GM21619 (cell line): ENCODE data around the gene TPM1.

Experiments
- ATAC-seq: cut with Tn5 transposase; IDR thresholded peaks from one replicate; pipeline ENCODE4 v1.9.1; 2021; ENCODE audit not compliant: unreplicated experiment

The TPM1 gene

DNA sequence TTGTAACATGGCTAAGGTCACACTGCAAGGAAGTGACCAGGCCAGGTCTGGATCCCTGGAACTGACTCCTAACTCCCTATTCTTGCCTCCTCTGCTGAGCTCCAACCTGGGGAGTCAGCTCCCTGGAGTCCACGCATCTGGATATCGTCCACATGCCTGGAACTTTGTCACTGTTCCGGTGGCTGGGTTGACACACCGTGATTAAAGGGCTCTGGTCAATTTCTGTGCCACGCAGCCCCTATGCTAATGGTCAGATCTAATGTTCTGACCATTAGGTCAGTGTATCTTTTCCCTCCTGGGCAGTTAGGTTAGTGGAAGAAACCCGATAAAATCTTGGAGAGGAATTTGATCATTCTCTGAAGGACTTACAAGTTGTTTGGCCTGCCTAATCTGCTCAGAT, 1.6 kb upstream of the TPM1 start:
- no peak for ATAC-seq

DNA sequence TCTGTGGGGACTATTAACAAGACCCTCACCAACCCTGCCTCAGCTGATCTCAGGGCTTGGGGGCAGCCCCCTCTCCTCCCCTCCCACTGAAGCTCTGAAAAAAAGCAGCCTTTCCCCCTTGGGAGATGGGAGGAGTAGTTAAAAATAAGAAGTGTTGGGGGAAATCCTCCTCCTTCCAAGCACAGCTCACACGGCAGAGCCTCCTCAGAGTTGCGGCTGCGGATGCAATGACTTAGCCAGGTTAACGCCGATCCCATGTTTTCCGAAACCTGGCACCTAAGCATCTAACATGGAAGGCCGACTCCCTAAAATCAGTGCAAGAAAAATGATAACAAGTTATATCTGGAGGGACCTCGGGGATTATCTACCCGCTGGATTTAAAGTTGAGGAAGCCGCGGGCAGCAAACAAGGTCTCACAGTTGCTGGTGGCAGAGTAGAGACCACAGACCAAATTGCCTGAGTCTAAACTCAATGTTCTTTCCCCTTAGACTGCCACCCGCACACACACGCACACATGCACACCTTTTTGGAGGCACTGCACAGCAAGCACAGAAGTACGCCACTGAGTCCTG, 1.1 kb upstream of the TPM1 start:
- ATAC-seq: no peak

DNA sequence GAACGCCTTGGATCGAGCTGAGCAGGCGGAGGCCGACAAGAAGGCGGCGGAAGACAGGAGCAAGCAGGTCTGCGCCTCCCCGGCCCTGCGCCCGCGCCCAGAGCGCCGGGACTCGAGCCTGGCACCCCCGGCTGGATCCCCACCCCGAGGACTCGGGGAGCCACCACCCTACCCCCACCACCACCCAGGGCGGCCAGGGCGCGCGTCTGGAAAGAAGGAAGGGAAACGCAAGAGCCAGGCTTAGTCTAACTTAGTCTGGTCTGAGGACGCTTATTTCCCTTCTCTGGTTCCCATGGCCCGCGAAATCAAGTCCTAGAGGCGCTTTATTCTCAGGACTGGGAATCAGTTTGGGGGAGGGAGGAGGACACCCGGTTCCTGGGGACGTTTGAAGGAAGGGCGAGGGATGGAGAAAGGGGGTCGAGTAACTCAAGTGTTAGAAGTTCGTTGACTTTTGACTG, 359 bp downstream of the TPM1 start:
- no peak for ATAC-seq

DNA sequence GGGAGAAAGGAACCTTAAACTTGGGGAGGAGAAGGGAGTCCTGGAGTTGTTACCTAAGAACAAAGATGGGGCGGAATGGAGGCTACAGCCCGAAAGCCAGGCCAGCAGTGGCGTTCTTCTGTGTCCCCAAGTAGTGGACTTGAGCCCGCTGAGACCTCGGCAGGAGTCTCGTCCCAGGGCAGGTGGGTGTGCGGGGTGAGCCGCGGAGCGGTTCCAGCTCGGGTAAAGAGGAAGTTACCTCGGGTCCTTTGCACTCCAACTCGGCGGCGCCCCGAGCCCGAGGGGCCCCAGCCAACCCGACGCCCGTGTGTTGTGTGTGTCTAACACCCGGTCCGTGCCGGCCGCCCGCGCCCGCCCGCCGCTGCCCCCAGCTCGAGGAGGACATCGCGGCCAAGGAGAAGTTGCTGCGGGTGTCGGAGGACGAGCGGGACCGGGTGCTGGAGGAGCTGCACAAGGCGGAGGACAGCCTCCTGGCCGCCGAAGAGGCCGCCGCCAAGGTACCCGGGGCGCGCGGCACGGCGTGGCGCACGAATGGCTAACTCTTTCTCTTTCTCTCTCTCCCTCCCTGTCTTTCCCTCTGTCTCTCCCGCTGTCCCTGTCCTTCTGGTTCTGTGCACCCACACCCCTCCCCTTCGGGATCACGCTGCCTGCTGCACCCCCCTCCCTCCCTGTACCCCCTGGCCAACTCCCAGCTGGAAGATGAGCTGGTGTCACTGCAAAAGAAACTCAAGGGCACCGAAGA, 959 bp downstream of the TPM1 start:
- no peak for ATAC-seq

DNA sequence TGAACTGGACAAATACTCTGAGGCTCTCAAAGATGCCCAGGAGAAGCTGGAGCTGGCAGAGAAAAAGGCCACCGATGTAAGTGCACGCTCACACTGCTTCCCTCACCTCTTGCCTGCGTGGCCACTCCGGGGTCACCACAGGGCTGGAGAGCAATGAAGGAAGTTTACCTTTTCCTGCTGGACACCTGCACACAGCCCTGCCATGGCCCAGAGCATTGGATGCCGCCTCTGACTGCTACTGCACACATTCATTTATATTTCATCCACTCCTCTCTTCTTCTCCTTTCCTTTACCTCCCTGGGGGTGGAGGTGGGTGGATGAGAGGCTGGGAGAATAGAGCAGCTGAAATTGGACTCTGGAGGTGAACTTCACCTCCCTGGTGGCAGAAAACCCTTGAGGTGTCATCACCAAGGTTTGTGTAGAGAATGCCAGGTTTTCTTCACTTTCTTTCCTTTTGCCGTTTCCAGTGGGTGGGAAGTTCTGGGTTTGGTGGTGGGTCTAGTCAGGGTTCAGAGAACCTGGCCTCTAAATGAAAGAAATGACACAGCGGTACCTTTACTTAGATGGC, 1.6 kb downstream of the TPM1 start:
- ATAC-seq: no peak

DNA sequence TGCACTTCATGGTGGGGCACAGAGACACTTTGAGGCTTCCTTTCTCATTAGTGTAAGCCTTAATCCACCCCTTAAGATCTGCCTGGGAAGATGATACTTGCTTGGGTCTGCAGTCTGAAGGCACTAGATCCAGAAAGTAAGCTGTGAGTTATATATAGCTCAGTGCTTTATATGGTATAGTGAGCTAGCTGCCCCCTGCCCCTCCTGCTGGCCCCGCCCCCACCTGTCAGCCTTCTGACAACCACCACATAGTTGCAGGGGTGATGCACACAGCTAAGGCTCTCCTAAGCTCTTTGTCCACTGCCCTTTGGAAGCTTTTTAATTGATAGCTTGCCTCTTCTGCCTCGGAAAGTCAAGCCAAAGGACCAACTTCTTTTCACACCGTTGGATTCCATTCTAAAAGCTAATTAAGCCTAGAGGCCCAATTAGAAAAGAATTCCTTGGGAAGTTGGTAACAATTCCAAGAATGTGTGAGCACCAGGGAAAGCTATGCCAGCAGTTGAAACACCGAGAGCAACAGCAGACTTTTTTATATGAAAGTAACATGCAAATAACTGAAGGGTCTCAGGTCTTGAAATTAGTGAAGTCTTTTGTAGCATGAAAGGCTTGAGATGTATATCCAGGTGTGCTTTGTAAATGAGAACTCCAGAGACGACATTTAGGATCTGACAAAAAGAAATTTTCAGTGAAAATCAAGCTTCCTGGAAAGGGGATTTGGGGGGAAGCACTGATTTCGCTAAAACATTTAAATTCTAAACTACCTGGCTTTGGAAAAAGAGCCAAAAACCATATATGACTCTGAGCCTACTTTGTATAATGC, 2.3 kb downstream of the TPM1 start:
- ATAC-seq: no peak

DNA sequence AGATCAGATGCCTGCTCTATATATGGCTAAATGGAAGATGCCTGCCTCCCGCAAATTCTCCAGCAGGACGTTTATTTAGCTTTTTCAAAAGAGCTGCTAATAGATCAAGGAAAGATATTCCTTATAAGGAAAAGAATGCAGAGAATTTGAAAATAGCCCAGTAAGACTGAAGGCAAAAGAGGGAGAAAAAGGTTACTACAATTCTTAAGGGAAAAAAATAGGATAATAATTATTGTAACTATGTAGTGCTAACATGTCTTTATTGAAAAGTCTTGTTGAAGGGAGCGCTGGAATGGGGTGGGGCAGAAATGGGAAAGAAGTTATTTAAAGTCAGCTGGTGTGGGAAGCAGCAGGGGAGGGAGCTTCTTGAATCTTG, 2.9 kb downstream of the TPM1 start:
- no peak for ATAC-seq

DNA sequence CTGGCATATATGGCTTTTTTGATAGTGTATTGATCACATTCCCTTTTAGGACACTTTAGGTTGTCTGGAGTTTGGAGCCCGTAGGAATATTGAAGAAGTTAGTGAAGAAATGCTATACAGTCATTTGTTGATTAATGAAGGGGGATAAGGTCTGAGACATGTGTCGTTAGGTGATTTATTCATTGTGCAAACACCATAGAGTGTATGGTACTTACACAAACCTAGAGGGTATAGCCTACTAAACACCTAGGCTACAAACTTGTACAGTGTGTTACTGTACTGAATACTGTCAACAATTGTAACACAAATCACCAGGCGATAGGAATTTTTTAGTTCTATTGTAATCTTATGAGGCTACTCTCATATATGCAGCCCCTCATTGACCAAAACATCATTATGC, 3.3 kb downstream of the TPM1 start:
- no peak for ATAC-seq

DNA sequence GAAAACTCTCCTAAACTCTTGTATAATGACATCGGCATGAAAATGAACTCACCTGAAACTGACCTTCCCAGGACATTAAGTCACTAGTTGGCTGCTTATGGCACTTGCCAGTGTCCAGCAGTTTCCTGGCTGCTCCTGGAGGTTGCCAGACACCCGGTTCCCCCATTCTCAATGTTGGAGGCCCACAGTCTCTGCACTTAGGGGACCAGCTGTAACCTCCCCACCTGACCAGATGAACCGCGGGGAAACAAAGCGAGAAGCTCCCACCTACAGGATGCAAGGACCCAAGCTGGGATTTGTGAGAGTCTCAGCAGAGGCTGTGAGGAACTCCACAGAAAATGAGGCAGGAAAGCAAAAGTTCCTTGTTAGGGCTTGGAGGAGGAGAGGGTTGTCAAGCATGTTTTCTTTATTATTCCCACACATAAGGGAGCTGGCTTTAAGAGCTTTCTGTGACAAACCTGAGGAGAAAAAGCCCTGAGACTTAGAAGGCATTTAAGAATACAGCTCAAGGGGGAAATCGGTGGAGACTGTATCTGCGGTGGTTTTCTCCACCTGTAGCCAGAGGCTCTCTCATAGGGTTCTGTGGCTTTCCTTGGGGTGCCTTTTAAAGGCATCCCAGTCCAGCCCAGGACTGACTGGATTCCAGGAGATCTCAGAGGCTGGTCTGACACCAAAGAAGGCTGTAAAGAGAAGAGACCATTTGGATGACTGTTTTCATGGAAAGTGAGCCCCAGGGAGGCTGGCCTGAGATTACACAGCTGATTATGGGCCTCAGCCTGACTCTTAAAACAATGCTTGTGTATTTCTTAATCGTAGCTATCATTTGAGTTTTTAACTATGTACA, 4.6 kb downstream of the TPM1 start:
- ATAC-seq: no peak

DNA sequence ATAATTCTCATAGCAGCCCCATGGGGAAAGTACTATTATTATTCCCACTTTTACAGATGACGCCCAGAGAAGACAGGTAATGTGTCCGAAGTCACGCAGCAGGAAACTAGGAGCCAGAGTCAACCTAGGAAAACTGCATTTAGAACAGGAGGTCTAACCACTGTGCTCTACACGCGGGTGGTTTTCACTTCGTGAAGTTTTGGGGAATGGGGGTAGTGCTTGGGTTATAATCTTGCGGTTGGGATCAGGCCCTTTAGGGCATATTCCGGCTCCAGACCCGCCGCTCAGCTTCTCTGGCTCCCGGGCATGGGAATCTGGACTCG, 5.2 kb downstream of the TPM1 start:
- ATAC-seq: no peak

DNA sequence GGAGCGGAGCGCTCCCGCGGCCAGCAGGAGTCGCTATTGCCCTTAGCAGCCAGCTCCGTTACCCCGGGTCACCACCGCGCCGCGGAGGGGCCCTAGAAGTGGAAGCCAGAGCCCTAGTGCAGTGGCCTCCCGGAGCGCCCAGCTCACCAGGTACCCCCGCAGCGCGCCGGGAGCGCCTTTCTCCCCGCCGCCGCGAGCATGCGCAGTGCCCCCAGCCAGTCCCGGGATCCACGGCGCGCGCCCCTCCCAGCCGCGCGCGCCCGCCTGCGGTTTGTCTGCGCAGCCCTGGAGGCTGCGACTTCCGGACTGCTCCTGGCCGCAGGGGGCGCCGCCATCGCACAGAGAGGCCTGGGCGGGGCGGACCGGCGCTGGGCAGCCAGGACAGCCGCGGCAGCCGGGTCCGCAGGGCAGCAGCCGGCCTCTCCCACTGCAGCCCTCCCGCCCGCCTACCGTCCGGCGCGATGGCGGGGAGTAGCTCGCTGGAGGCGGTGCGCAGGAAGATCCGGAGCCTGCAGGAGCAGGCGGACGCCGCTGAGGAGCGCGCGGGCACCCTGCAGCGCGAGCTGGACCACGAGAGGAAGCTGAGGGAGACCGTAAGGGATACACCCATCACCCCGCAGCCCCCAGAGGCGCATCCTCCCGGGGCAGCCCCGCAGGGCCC, 5.7 kb downstream of the TPM1 start:
- peak; percentile 80 for ATAC-seq

DNA sequence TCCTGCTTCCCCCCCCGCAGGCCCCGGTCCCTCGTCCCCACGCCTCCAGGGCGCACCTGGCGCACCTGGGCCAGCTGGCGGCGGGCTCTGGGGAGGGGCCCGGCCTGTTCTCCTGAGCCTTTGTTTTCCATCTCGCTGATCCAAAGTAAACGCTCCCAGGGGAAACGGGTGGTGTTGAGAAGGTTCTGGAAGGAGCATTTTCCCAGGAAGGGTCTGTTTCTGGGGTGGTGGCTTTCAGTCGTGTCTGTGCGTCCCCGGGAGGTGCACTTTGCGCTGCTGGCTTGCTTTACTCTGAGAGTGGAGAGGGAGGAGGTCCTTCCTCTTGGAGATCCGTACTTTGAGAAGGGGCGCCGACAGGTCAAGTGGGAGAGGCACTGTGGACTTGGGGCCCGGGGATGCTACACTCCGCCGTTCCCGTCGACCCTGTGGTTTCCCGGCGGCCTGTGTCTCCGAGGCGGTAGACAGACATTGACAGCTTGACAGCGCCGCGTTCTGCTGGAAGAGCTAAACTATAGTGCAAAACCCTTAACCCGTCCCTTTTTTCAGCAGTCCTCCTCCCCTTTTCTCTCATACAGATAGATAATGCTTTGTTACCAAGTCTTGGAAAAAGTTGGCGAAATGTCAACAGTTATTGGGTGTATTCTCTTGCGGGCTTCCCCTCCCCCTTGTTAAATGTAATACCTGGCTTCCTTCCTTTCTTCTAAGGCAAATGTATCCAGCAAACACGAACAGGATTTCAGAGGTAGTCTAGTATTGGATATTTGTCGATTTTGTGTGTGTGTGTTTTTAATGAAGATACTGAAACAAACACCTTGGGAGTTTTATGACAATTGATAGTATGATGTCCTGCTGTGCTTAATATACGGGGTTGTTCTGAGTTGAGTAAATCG, 6.5 kb downstream of the TPM1 start:
- ATAC-seq: no peak

DNA sequence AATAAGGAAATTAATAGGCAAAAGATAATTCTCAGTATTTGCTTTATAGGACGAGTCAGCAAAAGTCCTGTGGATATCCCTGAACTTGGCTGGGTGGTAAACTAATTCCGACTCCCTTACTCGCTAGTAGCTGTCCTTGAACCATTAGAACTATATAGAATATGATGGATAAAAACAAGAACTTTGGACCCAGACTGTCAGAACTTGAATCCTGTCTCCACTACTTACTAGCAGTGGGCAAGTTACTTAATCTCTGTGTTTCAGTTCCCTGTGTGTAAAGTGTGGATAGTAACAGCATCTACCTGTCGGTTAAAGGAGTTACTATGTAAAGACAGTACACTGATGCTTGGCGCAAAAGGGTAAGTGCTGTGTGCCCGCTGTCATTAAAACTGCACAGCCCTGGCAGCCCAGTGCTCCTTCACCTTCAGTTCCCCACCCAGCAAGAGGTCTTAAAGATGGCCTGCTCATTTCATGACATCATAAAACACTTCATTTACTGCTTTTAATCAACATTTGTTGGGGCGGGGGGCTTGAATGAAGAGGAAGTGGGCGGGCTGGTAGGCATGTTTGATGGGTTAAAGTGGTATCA, 7.3 kb downstream of the TPM1 start:
- no peak for ATAC-seq

DNA sequence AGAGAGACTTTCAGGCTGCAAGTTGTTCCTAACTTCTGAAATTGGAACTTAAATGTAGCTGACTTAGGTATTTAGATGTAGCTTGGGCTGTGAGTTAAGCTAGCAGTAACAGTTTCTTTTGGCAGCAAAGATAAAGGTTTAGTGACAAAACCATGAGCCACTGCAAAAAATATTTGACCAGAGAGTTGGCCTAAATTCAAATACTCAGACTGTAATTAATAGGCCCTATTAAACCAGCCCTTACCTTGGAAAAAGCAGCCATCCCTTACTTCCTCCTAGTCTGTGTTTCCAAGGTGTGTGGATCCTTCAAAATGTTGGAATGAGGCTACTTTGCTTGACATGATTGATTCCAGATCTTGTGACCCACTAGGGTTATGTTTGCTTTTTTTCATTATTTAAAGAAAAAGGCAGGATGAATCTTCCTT, 8.2 kb downstream of the TPM1 start:
- ATAC-seq: no peak

DNA sequence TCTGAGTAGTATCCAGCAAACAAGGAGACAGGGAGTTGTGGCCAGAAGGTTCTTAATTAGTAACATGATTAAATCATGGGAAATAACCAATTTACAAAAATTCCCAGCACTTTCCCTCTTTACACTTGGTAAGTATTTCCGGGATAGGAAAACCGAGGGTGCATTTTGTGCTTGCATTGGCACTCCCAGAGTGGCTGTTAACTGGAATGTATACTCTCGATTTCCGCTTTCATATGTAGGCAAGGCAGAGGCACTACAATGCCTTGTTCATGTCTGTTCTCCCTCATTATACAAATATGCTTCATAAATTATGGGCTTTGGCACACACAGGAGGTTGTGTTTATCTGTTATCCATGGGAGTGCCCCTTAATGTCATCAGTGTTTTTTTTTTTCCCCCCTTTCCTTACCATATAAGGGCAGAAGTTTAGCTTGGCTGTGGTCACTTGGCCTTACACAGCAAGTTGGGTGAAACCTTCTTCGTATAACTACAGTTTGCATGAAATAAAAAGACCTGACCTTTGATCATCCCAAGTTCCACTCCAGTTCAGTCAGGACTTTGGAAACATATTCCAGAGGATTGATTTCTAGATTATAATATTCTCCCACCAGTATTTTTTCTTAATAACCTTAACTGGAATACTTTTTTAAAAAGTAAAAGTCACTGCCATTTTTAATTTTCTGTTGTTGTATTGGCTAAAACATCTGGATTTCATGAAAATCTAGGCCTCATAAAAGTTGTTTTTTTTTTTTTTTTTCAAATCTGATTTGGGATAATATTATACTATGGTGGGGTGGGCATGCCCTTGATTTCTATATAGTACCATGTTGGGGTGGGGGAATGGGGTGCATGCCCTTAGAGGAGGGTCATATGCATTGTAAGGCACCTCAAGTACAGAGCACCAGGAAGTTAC, 8.9 kb downstream of the TPM1 start:
- ATAC-seq: no peak

DNA sequence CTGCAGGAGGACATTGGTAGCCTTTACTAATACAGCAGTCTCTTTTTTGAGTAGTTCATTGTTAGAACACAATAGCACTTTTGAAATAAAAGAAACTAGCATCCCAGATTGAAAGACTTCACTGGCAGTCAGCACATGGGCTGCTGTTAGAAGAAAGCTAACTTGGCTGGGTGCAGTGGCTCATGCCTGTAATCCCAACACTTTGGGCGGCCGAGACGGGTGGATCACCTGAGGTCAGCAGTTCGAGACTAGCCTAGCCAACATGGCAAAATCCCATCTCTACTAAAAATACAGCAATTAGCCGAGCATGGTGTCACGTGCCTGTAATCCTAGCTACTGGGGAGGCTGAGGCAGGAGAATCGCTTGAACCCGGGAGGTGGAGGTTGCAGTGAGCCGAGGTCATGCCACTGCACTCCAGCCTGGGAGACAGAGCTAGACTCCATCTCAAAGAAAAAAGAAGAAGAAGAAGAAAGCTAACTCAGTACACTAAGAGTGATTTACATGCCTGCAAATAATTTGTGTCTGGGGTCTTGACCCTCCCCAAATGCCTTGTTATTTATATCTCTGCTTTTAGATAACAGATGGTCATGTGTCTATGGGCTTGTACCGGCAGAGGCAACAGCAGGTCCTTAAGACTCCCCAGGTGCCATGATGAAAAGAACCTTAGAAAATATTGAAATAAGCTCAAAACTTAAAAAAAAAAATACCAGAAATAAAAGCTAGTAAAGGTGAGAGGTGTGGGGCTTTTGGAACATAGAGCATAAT, 9.7 kb downstream of the TPM1 start:
- no peak for ATAC-seq

DNA sequence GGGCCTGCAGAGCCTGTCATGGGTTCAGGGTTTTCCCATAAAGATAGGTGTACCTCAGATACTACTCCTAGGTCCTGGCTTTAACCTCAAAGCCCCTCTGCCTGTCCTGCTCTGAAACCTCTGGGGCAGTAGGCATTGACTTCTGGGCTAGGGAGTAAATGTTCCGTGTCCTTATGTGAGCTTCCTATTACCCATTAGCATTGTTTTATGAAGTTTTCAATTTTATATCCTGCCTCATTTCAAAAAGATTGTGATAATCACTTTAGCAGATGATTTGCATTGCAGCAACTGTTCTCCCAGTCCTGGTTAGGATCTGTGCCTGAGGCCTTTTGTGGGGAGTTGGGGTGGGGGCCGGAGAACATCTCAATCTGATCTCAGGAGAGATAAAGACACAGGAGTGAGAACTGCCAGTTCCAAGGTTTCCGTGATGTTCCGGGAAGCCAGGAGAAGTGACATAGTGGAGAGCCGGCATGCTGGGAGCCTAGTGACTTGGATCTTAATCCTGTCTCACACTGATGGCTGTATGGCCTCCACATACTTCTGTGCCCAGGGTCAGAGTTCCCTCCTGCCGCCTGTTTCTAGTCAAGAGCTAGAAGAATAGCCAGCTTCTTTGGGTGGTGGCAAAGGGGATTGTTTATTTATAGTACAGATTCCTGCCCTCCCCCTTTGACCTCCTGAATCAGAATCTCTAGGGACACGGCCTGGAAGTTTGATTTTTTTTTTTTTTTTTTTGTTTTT, 10.6 kb downstream of the TPM1 start:
- no peak for ATAC-seq
